GM19239 (cell line): ENCODE measurements around the gene HOXC12.

Experiments
- DNase-seq: peaks from one replicate; pipeline ENCODE4 v3.0.0; 2011; ENCODE audit warnings: low spot score; ENCODE audit not compliant: insufficient read length
- FAIRE-seq: peaks from 2 replicates; lab custom pipeline; 2011; peaks lifted over from hg19 to GRCh38; lab: Jason Lieb, UNC

HOXC12 gene

DNA sequence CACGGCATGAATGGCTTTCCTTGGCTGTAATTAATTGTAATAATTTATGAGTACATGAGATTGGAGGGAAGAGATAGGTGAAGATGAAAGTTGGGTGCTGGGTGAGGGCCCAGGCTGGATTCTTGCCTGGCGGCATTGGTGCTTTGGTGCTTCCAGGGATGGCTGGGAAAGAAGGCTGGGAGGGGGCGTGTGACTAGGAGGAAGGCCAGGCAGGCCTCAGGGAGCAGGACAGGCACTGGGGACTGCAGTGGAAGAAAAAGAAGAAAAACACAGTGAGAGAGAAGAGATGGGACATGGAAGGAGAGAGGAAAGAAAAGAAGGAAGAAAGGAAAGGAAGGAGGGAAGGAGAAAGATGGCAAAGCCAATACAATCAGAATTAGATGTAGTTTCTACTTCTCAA is 48.9 kb downstream of the HOXC12 start:
- FAIRE-seq (no peak), DNase-seq (no peak)

DNA sequence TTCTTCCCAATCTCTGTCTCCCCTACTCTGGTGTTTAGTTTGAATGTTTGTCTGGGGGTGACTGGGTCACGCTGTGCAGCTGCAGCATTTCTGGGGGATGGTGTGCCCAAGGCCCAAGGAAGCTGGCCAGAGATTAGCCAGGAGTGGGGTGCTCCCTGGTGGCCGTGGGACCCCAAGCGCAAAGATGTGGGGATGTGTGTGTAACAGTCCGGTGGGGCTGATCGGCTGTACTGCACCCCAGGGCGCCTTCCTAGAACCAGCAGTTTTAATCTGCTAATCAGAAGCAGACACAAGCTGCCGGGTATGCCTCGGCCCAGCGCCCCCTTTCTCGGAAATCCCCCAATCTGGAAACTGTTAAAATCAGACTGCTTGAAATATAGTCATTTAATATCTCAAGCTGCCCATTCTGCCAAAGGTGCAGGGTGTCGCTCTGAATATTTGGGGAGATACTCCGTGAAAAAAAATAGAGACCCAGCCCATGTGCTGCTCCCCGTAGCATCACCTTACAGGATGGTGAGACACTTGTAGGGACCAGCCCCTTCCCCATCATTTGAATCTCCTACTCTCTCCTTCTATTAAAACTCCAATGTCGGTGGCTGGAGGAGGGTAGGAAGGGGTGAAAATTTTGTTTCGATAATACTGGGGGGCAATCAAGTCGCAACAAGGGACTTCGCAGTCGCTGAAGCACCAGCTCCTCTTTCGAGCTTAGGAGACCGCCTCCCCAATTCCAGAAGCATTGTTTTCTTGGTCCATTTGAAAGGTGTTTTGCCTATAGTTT is 49.5 kb downstream of the HOXC12 start:
- DNase-seq (no peak), FAIRE-seq (no peak)

DNA sequence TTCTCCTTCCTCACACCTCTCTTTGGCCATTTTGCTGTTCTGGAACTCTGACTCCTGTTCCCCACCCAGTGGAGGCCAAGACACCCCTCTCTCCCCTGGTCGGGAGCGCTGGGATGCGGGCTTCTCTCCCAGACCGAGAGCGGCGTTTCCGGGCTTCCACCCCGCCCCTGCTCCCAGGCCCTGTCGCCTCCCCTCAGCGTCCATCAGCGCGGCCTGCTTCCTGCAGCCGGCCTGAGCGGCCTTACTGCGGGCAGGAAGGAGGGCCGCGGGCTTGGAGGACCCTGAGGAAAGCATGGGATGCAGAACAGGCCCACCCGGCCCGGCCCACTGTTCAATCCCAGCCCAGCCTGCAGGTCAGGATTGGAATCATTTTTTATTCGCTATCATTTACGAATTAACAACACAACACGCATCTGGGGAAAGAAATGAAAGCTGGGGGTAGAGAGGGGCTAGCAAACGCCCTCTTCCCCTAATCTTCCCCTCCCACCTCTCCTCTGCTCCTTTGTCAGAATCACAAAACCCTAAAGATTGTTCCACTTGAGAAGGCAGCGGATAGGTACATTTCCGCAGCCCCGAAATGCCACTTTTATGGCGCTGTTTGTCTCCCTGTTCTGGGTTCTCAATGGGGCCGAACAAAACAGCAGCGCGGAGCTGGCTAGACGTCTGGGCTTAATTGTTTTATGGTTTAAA is 50.3 kb downstream of the HOXC12 start:
- no peak for DNase-seq
- no peak for FAIRE-seq

DNA sequence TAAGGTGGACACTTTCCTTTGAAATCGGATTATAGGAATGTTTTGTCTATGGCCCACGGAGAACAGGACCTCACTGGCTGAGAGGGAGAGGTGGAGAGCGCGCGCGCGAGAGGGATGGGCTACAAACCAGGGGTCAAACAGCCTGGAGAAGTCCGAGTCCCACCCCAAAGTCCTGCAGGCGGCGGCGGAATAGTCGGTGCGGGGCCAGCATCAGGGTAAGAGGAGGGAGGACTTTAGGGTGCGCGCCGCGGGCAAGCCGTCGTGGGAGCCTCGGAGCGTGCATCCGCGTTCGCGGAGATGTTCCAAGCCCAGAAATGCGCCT is 50.8 kb downstream of the HOXC12 start:
- DNase-seq = no peak
- no peak for FAIRE-seq

DNA sequence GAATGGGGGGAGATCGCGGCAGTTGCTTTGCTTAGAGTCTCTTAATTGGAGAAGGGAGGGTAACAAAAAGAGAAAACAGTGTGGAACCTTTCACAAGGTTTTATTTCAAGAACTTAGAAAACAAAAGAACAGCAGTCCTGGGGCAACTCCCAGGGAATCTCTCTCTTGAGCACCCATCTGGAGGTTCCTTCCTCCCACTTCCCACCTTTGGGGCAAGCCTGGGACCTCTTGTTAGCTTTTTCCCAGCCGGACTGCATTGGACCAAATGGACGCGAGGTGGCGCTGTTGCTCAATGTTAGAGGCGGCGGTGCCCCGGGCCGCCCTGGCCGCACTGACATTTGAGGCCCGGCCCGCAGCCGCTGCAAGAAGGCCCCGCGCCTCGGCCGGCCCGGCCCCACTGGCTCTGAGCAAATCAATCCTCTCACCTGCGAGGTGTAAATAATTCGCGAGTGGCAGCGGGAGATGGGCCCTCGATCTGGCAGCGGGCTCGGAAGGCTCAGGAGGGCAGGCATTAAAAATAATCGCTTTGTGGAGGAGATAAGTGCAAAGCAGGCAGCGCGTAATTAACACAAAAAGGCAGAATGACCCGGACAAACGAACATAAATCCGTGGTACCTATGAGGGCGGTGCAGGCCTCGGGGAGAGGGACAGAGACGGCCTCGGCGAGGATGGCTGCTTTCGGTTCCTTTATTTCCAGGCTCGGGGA is 51.3 kb downstream of the HOXC12 start:
- DNase-seq = peak; percentile 90
- peak; percentile 91 for FAIRE-seq

DNA sequence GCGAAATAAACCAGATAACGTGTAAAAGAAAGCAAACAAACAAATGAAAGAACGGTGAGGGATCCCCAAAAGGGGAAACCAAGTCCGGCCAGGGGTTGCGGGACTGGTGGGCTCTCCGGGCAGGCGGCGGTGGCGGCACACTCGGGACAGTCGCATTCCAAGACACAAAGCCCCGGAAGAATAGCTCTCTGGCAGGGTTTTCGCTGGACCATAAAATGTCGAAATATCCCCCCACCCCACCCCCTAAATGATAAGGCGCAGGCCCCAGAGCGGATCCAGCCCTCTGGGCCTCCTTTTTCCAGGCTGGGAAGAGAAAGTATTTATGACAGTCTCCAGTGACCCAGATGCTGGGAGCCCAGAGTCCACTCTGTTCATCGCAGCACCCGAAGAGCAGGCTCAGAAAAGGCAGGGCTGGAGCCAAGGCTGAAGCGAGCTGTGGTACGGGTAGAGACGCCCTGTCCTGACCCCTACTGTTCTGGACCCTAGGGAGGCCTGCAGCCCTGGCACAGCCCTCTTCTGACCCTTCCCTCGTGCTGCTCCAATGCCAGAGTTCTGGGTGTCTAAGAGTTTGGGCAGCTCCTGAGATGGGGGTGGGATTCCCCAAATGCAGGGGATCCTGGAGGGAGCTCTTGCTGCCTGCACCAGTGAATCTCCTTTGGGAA is 52.0 kb downstream of the HOXC12 start:
- FAIRE-seq (no peak), DNase-seq (no peak)

DNA sequence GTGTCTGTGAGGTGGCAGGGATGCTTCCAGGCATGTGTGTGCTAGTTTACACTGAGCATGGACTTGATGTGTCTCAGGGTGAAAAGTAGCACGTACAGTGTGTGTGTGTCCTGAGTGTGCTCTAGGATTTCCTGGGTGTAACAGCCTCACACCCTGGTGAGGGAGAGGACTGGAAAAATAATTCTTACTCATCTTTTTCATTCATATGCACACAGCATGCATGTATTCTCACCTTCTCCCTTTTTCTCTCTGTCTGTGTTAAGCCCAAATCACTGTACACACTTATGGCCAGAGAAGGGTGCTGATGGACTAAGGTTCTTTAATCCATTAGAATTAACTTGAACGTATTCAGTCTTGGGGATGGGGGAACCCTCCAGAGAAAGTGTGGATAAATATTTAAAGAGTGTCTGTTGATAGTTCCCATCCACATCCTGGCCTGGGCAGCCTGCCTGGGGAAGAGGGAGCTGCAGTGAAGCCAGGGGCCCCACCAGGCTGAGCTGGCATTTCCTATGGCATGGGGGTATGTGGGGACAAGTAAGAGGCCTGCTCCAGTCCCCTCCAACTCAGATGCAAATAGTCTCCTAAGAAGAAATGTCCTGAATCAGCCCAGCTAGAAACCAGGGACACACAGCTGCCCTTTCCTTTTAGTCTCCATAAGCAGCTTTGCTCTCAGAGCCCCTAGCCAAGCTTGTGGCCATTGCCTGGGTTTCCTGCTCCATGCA is 53.0 kb downstream of the HOXC12 start:
- FAIRE-seq = no peak
- DNase-seq = no peak

DNA sequence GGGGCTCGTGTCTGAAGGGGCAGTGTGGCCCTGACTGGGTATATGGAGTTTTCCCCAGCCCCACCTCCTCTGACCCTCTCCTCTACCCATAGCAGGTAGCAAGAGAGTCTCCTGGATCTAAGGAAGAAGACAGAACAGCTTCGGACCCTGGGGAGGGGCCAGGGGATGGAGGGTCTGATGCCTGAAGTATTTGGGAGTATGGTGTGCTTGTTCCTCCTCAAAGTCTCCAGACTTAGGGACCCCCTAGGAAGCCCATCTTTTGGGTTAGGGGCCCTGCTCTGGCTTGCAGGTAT is 53.5 kb downstream of the HOXC12 start:
- FAIRE-seq (no peak), DNase-seq (no peak)
